Vagina (tissue), 2 donors: ENCODE results near the gene PMIS2.

Experiments used
- CTCF ChIP-seq, 3 experiments: fragments of 450-650 bp in 2 of 3; fragments of 200-600 bp in 1 of 3; sonication (generic) in 1 of 3; IDR thresholded peaks; one replicate each; pipeline ENCODE4 v1.5.1; 2017 to 2019; ENCODE audit warnings: antibody characterized with exemption in 3 of 3, mild to moderate bottlenecking in 2 of 3, moderate library complexity in 2 of 3
- POLR2AphosphoS5 ChIP-seq, 2 donors: sonication (generic); formaldehyde crosslinking; IDR thresholded peaks; one replicate each; pipeline ENCODE4 v1.9.0; 2017; ENCODE audit warnings: antibody characterized with exemption in 2 of 2, mild to moderate bottlenecking in 2 of 2, low read depth in 1 of 2; ENCODE audit not compliant: insufficient read depth in 1 of 2

- no peak for TF ChIP-seq CTCF (IDR thresholded peaks at IDR 0.05)
- TF ChIP-seq POLR2AphosphoS5 (IDR thresholded peaks at IDR 0.05; ENCODE audit: insufficient read depth in 1 of 2, low read depth in 1 of 2): no peak
Measured at GRCh38 chr19:35539850-35540249, 46.1 kb upstream of the PMIS2 start.
